Keratinocyte (primary cell): Measurements from ENCODE around the gene LDLRAD2. TPM values are rescaled to one million over a fixed set of nuclear protein-coding genes. Genes with fewer than 3 reads are reported as not detected.

Experiments used
- DNase-seq: peaks from one replicate; pipeline ENCODE4 v3.0.0-alpha.2; 2011; ENCODE audit warnings: low read depth, missing footprints, low spot score
- FAIRE-seq: peaks from 2 replicates; lab custom pipeline; 2011; peaks lifted over from hg19 to GRCh38; lab: Jason Lieb, UNC
- H2AFZ ChIP-seq: 2 replicates; pipeline ENCODE4 v1.6.0; 2012; ENCODE audit warnings: low read length, control low read depth, inconsistent platforms; ENCODE audit not compliant: control insufficient read depth
- H3K27ac ChIP-seq: 2 replicates; pipeline ENCODE4 v1.5.1; 2011; ENCODE audit warnings: low read length; ENCODE audit not compliant: control insufficient read depth, insufficient read depth
- H3K27me3 ChIP-seq: 3 replicates; pipeline ENCODE4 v1.6.0; 2011; ENCODE audit warnings: low read length; ENCODE audit not compliant: control insufficient read depth, insufficient read depth; ENCODE audit errors: extremely low read depth
- H3K36me3 ChIP-seq, 2 experiments: 2 replicates in 1 of 2; 3 replicates in 1 of 2; pipeline ENCODE4 v1.5.1; 2011; ENCODE audit warnings: low read length in 2 of 2, mild to moderate bottlenecking in 1 of 2; ENCODE audit not compliant: control insufficient read depth in 2 of 2, insufficient read depth in 2 of 2; ENCODE audit errors: extremely low read depth in 1 of 2
- H3K4me1 ChIP-seq: 3 replicates; pipeline ENCODE4 v1.5.1; 2011; ENCODE audit warnings: low read length; ENCODE audit not compliant: control insufficient read depth, insufficient read depth; ENCODE audit errors: extremely low read depth
- H3K4me2 ChIP-seq: 3 replicates; pipeline ENCODE4 v1.6.0; 2011; ENCODE audit warnings: low read depth, low read length; ENCODE audit not compliant: control insufficient read depth, insufficient read depth; ENCODE audit errors: extremely low read depth
- H3K4me3 ChIP-seq, 3 experiments: fragments of 200-600 bp in 1 of 3; sonication (generic) in 1 of 3; 2 replicates in 2 of 3; 3 replicates in 1 of 3; pipeline ENCODE4 v1.5.1; 2011 to 2016; ENCODE audit warnings: low read length in 3 of 3, mild to moderate bottlenecking in 3 of 3, control low read depth in 2 of 3, inconsistent platforms in 1 of 3, low read depth in 1 of 3, mixed read lengths in 1 of 3, mixed run types in 1 of 3, moderate library complexity in 1 of 3; ENCODE audit not compliant: control insufficient read depth in 2 of 3, insufficient read depth in 2 of 3; ENCODE audit errors: extremely low read depth in 1 of 3
- H3K79me2 ChIP-seq: 2 replicates; pipeline ENCODE4 v1.6.0; 2012; ENCODE audit warnings: low read length; ENCODE audit not compliant: control insufficient read depth, insufficient read depth
- H3K9ac ChIP-seq: 3 replicates; pipeline ENCODE4 v1.6.0; 2011; ENCODE audit warnings: low read length; ENCODE audit not compliant: control insufficient read depth, insufficient read depth; ENCODE audit errors: extremely low read depth
- H3K9me1 ChIP-seq: 3 replicates; pipeline ENCODE4 v1.6.0; 2011; ENCODE audit warnings: low read length; ENCODE audit not compliant: control insufficient read depth, insufficient read depth; ENCODE audit errors: extremely low read depth
- H3K9me3 ChIP-seq: 2 replicates; pipeline ENCODE4 v1.5.1; 2012; ENCODE audit warnings: low read depth, low read length; ENCODE audit not compliant: control insufficient read depth
- H4K20me1 ChIP-seq: 3 replicates; pipeline ENCODE4 v1.6.0; 2011; ENCODE audit warnings: low read length; ENCODE audit not compliant: control insufficient read depth, insufficient read depth; ENCODE audit errors: extremely low read depth
- CTCF ChIP-seq, 3 experiments: IDR thresholded peaks in 1 of 3; conservative IDR thresholded peaks in 1 of 3; optimal IDR thresholded peaks in 1 of 3; 2 replicates in 2 of 3; 3 replicates in 1 of 3; pipeline versions ENCODE3 to v1.5.1; 2011; ENCODE audit warnings: low read length in 3 of 3, mild to moderate bottlenecking in 3 of 3, moderate library complexity in 2 of 3, control low read depth in 1 of 3, inconsistent platforms in 1 of 3; ENCODE audit not compliant: insufficient read depth in 2 of 3; ENCODE audit errors: extremely low read depth in 1 of 3
- EZH2 ChIP-seq: IDR thresholded peaks from one replicate; pipeline ENCODE4 v1.6.1; 2012; ENCODE audit warnings: inconsistent platforms, mild to moderate bottlenecking, low read length, moderate library complexity
- dilution Hi-C: fragments of 300-500 bp; cut with MboI; formaldehyde crosslinking; loops from one replicate; pipeline ENCODE4 v1.7.0; 2020; ENCODE audit warnings: low sequenced_read_pairs; ENCODE audit not compliant: extremely low pct_ligation_motif_present
- polyA plus RNA-seq, 5 experiments: library from polyadenylated mRNA; depleted of rRNA in 3 of 5; stranded (reverse) in 3 of 5; stranded (forward) in 1 of 5; unstranded in 1 of 5; fragments of >200 nt; gene quantifications; 1 replicate in 1 of 5; 2 replicates in 3 of 5; 3 replicates in 1 of 5; pipeline versions ENCODE4 v1.2.1 to v1.2.3, GENCODE V29; 2011 to 2012; ENCODE audit warnings: missing spikeins in 2 of 5, low read depth in 1 of 5, low replicate concordance in 1 of 5

LDLRAD2 gene
- polyA plus RNA-seq, 1 donor (not counting 4 experiments of a cell fraction or from before 2014, with no cell fraction given) = 0.07 TPM

GRCh38 chr1:21839337-21840037 is 27.4 kb downstream of the LDLRAD2 start:
- Histone ChIP-seq H3K9me3 (peaks cover 4% of the 10 kb centered on the region), H3K9ac (no peak overlapping the region), H3K27me3 (no peaks in the 10 kb centered on the region), H3K9me1 (no peaks in the 10 kb centered on the region), H3K4me2 (no peak overlapping the region), H3K4me1 (no peaks in the 10 kb centered on the region), H2AFZ (no peak overlapping the region), H4K20me1 (no peaks in the 10 kb centered on the region), H3K27ac (no peak overlapping the region), H3K4me3 (no peak overlapping the region), H3K36me3 (peaks cover 41 to 54% of the 10 kb centered on the region in 2 experiments), H3K79me2 (no peaks in the 10 kb centered on the region)
- DNase-seq (no peak), FAIRE-seq (no peak)
- TF ChIP-seq EZH2 (no peak), CTCF (optimal IDR thresholded peaks at IDR 0.05 in 1 of 3, IDR thresholded peaks at IDR 0.05 in 1 of 3, conservative IDR thresholded peaks at IDR 0.05 in 1 of 3; ENCODE audit: extremely low read depth in 1 of 3, insufficient read depth in 2 of 3, low read length in 3 of 3) (no peak)
- dilution Hi-C loops = no loop called here

- no peak for FAIRE-seq
- TF ChIP-seq CTCF (optimal IDR thresholded peaks at IDR 0.05 in 1 of 3, IDR thresholded peaks at IDR 0.05 in 1 of 3, conservative IDR thresholded peaks at IDR 0.05 in 1 of 3; ENCODE audit: extremely low read depth in 1 of 3, insufficient read depth in 2 of 3, low read length in 3 of 3) = no peak
- no peak overlapping the region for H3K4me3 ChIP-seq
- no peaks in the 10 kb centered on the region for H3K4me1 ChIP-seq
- no peak overlapping the region for H2AFZ ChIP-seq
- dilution Hi-C loops = no loop called here
- H3K27me3 ChIP-seq = no peaks in the 10 kb centered on the region
- no peak overlapping the region for H3K9ac ChIP-seq
- H3K9me3 ChIP-seq = no peaks in the 10 kb centered on the region
- peaks cover 29 to 47% of the 10 kb centered on the region in 2 experiments for H3K36me3 ChIP-seq
- H3K27ac ChIP-seq = no peak overlapping the region
- H3K9me1 ChIP-seq = no peaks in the 10 kb centered on the region
- H3K79me2 ChIP-seq = no peaks in the 10 kb centered on the region
- H4K20me1 ChIP-seq = no peaks in the 10 kb centered on the region
- DNase-seq = no peak
- H3K4me2 ChIP-seq = no peak overlapping the region
Observed at GRCh38 chr1:21840981-21841380, 28.9 kb downstream of the LDLRAD2 start.
